ENCODE data around the gene BCAR1. TPM values are rescaled to one million over a fixed set of nuclear protein-coding genes. Genes with fewer than 3 reads are reported as not detected.
"Not testable (repeated sequence)": the region's sequence is repeated elsewhere in the genome, so short reads cannot be mapped to it uniquely, and the experiment has no call there.

BCAR1 gene
- total RNA-seq, 4 donors from 2014 or later = 26.5 to 39.2 (median 30.9) TPM

DNA sequence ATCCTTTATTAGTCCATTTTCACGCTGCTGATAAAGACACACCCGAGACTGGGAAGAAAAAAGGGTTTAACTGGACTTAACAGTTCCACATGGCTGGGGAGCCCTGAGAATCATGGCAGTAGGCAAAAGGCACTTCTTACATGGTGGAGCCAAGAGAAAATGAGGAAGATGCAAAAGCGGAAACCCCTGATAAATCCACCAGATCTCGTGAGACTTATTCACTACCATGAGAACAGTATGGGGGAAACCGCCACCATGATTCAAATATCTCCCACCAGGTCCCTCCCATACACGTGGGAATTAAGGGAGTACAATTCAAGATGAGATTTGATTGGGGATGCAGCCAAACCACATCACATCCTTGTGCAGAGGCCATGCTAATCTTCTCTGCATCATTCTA lies 35.0 kb upstream of the BCAR1 start:
- 89% methylated on average over 6 of the region's 6 CpGs for WGBS
- TF ChIP-seq POLR2AphosphoS5 (IDR thresholded peaks at IDR 0.05) (no peak), EP300 (IDR thresholded peaks at IDR 0.05) (no peak), POLR2A (IDR thresholded peaks at IDR 0.05) (no peak)
- TF ChIP-seq, protein P1, sequence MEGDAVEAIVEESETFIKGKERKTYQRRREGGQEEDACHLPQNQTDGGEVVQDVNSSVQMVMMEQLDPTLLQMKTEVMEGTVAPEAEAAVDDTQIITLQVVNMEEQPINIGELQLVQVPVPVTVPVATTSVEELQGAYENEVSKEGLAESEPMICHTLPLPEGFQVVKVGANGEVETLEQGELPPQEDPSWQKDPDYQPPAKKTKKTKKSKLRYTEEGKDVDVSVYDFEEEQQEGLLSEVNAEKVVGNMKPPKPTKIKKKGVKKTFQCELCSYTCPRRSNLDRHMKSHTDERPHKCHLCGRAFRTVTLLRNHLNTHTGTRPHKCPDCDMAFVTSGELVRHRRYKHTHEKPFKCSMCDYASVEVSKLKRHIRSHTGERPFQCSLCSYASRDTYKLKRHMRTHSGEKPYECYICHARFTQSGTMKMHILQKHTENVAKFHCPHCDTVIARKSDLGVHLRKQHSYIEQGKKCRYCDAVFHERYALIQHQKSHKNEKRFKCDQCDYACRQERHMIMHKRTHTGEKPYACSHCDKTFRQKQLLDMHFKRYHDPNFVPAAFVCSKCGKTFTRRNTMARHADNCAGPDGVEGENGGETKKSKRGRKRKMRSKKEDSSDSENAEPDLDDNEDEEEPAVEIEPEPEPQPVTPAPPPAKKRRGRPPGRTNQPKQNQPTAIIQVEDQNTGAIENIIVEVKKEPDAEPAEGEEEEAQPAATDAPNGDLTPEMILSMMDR (IDR thresholded peaks at IDR 0.05) = no peak
- Histone ChIP-seq H3K27ac (no peak overlapping the region), H3K9me3 (no peaks in the 10 kb centered on the region), H3K36me3 (peaks cover 6% of the 10 kb centered on the region), H3K4me3 (no peak overlapping the region), H3K27me3 (no peaks in the 10 kb centered on the region), H3K4me1 (peaks cover 20% of the 10 kb centered on the region)
- DNase-seq (ENCODE audit: low spot score in 2 of 2) = no peak

GRCh38 chr16:75282466-75283281 lies 31.2 kb upstream of the BCAR1 start:
- WGBS = 71% methylated on average over 10 of the region's 11 CpGs
- Histone ChIP-seq H3K27ac (no peak overlapping the region), H3K36me3 (no peaks in the 10 kb centered on the region), H3K4me3 (no peak overlapping the region), H3K27me3 (no peaks in the 10 kb centered on the region), H3K9me3 (no peaks in the 10 kb centered on the region), H3K4me1 (peaks cover 6% of the 10 kb centered on the region)
- no peak for DNase-seq (ENCODE audit: low spot score in 2 of 2)
- TF ChIP-seq POLR2AphosphoS5 (IDR thresholded peaks at IDR 0.05) = no peak
- TF ChIP-seq, protein P1 (IDR thresholded peaks at IDR 0.05) = no peak
- TF ChIP-seq EP300 (IDR thresholded peaks at IDR 0.05) = no peak
- no peak for TF ChIP-seq POLR2A (IDR thresholded peaks at IDR 0.05)

DNA sequence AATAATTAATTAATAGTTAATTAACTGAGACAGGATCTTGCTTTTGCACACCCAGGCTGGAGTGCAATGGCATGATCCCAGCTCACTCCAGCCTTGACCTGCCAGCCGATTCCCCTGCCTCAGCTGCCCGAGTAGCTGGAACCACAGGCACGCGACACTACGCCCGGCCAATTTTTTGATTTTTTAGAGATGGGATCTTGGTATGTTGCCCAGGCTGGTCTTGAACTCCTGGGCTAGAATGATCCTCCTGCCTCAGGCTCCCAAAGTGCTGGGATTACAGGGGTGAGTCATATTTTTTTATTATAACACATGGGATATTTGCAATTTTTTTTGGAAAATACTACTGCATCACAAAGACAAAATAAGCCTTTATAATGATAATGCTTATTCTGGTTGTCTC lies 30.4 kb upstream of the BCAR1 start:
- H3K4me1 ChIP-seq = peaks cover 3% of the 10 kb centered on the region
- H3K9me3 ChIP-seq = no peaks in the 10 kb centered on the region
- no peaks in the 10 kb centered on the region for H3K27me3 ChIP-seq
- no peak for DNase-seq (ENCODE audit: low spot score in 2 of 2)
- no peak overlapping the region for H3K27ac ChIP-seq
- H3K4me3 ChIP-seq = no peak overlapping the region
- H3K36me3 ChIP-seq = no peaks in the 10 kb centered on the region
- WGBS = 65% methylated on average over 6 of the region's 6 CpGs
- TF ChIP-seq, protein P1 (IDR thresholded peaks at IDR 0.05) = no peak
- TF ChIP-seq POLR2A (IDR thresholded peaks at IDR 0.05) = no peak
- no peak for TF ChIP-seq EP300 (IDR thresholded peaks at IDR 0.05)
- TF ChIP-seq POLR2AphosphoS5 (IDR thresholded peaks at IDR 0.05) = no peak

GRCh38 chr16:75281009-75281408 lies 29.6 kb upstream of the BCAR1 start:
- H3K9me3 ChIP-seq; H3K27ac ChIP-seq; H3K4me1 ChIP-seq; H3K36me3 ChIP-seq; DNase-seq (ENCODE audit: low spot score in 2 of 2); H3K4me3 ChIP-seq; H3K27me3 ChIP-seq: not testable (repeated sequence)
- 85% methylated on average over 2 of the region's 2 CpGs for WGBS

- no peak for DNase-seq (ENCODE audit: low spot score in 2 of 2)
- Histone ChIP-seq H3K27me3 (no peaks in the 10 kb centered on the region), H3K4me3 (no peak overlapping the region), H3K9me3 (no peaks in the 10 kb centered on the region), H3K36me3 (no peaks in the 10 kb centered on the region), H3K27ac (no peak overlapping the region), H3K4me1 (peaks cover 3% of the 10 kb centered on the region)
- WGBS = 66% methylated on average over 8 of the region's 8 CpGs
- TF ChIP-seq, protein P1 (IDR thresholded peaks at IDR 0.05) = no peak
- TF ChIP-seq POLR2AphosphoS5 (IDR thresholded peaks at IDR 0.05) = no peak
Observed at GRCh38 chr16:75280331-75280804, 28.9 kb upstream of the BCAR1 start.

Data from suprapubic skin (tissue), 4 donors.